Epidermal melanocyte (primary cell): Measurements from ENCODE around the gene CPXM2.

ENCODE experiments used
- DNase-seq: peaks from one replicate; pipeline ENCODE4 v3.0.0; 2011; ENCODE audit warnings: low spot score; ENCODE audit not compliant: insufficient read length

Gene CPXM2

DNA sequence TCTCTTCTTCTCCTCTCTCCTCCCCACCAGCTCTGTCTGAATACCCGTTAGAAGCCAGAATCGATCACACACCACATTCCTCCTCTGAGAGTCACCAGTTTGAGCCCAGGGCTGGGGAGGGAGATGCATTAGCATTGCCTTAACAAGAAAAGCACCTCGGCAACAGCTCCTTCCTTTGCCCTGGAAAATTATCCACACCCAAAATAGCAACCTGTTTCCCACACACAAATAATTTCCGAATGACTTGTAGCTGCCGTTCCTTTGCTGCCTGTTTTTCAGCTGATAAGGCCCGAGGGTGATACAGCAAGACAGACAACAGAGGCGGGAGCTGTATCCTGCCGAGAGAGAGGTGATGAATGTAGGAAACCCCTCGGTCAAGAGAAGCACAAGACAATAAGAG is 91.3 kb downstream of the CPXM2 start:
- no peak for DNase-seq

GRCh38 chr10:123798856-123799255 is 92.8 kb downstream of the CPXM2 start:
- DNase-seq = no peak

DNA sequence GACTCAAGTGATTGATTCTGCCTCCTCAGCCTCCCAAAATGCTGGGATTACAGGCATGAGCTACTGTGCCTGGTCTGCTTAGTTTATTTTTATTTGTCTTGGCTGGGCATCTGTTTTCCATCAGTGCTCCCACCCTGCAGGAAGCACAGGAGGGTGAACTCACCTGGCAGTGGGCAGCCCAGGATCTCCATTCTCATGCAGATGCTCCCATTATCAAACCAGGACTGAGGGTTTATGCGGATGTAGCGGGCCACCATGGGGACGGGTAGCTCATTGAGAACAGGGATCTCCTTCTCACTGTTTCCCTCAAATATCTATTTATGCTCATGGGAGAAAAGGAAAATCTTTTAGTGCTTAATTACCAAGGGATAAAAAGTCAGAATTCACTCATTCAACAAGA is 93.8 kb downstream of the CPXM2 start:
- DNase-seq = no peak

DNA sequence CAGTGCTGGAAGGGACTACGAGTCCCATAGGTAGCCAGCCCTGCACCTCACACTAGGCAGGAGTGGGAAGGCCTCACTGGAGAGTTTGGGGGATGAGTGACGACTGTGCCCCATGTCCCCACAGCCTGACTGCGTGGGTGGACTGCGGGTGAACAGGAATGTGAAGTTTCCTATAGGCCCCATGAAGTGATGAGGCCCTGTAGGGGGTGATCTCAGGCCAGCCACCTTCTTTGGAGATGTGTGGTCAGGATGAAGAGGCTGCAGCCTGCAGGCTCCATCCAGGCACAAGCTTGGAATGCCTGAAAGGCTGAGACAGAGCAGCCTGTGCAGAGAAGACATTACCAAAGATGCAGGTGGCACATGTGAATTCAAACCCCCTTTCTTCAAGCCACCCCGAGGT is 94.9 kb downstream of the CPXM2 start:
- no peak for DNase-seq

GRCh38 chr10:123795846-123796590 is 95.6 kb downstream of the CPXM2 start:
- DNase-seq = no peak

DNA sequence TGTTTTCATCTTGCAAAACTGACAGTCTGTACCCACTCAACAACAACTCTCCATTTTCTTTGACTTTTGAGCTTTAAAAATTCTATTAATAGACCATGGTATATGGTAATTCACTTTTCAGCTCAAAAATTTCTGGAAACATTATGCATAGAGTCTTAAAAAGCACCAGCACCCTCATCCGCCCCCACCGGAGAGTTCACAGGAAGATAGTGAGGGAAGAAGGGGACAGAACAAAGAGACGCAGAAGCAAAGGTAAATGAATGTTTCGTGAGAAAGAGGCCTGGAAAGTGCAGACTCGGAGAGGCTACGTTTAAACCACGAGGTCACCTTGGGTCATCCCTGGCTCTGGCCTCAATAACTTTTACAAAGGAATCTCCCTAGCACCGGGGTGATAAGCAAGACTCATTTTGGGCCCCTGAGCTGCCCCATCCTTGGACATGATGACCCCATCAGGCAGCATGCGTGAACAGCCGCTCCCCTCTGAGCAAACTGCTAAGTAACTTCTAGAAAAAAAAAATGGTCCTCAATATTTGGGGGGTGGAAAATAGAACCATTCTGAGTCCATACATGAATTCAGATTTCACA is 96.3 kb downstream of the CPXM2 start:
- DNase-seq = no peak

DNA sequence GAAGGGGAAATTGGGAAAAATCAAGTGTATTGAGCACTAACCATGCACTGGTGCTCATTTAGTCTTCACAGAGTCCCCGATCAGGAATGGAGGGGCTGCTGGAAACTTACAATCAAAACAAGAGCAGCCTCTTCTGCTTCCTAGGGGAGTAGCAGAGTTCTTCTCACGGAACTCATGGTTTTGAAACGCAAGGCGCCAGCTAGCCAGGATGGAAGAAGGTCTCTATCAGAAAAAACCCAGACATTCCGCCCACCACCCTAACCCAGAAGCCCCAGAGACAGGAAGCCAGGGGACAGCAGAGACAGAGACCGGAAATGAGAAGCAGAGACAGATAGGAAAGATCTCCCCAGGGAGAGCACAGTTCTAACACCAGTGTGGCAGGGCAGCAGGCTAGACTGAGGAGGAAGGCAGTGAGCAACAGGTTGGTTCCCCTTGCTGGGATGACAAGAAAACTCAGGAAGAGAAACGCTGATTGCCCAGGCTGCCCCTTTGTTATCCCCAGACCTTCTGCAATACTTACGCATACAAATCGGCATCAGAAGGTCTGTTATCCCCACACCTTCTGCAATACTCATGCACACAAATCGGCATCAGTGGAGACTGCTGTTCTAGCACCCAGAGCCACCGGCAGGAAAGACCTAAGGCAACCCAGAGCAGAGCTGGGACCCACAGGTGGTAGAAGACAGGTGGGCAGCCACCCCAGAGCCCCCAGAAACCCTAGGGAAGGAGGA is 99.2 kb downstream of the CPXM2 start:
- no peak for DNase-seq

DNA sequence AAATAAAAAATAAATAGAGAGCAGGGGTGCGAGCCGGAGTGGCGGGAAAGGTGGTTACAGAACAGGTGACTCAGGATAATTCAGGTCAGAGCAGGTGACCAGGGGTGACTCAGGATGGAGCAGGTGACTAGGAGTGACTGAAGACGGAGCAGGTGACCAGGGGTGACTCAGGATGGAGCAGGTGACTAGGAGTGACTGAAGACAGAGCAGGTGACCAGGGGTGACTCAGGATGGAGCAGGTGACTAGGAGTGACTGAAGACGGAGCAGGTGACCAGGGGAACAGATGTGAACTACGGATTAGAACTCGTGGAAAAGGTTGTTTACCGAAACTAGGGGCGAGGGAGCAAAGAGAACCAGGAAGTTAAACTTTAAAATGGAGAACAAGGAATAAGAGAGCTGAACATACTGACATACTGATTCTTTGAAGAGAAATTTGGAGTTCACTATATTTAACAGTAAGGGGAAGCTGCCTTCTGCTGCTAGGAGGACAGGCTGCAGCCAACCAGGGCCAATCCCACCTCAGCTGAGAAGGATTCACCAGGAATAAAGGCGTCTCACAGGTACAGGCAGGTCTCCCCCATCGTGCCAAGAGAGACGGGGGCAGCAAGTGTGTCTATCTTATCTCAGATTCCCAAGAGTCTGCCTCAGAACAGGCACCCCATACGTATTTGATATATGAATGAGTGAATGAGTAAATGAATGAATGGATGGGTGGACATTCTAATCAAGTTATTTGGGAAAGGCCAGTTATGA is 101.3 kb downstream of the CPXM2 start:
- DNase-seq = no peak

DNA sequence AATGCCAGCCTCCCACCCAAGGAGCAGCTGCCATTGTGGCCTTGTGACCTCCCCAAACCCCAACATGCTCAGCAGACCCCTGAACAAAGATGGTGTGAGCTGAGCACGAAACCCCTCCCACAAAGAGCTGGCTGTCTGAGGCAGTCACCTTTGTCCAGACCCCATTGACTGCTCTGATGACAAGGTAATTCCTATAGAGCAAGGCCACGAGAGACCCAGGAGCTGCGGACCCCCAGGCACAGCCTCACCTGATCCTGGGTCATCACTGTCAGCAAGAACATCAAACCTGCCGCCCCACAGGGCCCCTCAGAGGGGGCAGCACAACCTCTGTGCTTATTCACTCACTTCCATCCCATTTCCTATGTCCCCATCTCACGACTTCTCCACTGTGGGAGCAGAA is 102.6 kb downstream of the CPXM2 start:
- no peak for DNase-seq

DNA sequence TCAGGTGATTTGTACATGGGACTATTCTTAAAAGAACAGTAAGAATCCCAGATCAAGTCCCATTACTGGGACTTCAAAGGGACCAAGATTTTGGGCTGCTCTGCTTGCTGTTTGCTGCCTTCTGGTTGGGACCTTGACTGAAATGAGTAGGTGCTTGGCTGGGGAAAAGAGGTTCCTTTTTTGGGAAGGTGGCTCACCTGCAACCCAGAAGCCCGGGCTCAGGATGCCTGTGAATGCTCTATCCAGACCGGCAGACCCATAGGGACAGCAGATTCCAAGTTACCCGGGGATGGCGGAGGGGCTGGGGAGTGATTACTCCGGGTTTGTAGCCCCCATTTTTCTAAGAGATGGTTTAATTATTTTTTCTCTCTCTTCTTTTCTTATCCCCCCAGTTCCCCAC is 104.0 kb downstream of the CPXM2 start:
- DNase-seq = no peak

- no peak for DNase-seq
These were observed 104.7 kb downstream of the CPXM2 start for GRCh38 chr10:123786896-123787295.

DNA sequence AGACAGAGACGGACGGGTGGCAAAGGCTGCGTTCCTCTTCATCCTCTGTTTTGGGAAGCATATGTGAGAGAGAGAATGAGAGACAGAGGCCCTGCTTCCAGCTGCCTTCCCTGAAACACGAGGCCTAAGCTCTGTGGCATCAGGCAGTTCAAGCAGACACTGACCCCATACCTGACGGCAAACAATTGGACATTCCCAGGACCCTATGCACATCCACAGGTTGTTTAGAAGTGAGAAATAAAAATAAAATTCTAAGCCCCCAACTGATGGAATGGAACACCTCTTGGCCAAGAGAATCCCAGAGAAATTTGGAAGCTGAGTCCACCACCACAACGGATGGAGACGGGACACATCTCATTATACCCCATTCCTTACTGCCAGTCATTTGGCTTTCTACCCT is 105.3 kb downstream of the CPXM2 start:
- no peak for DNase-seq

GRCh38 chr10:123784646-123785045 is 107.0 kb downstream of the CPXM2 start:
- DNase-seq = no peak

DNA sequence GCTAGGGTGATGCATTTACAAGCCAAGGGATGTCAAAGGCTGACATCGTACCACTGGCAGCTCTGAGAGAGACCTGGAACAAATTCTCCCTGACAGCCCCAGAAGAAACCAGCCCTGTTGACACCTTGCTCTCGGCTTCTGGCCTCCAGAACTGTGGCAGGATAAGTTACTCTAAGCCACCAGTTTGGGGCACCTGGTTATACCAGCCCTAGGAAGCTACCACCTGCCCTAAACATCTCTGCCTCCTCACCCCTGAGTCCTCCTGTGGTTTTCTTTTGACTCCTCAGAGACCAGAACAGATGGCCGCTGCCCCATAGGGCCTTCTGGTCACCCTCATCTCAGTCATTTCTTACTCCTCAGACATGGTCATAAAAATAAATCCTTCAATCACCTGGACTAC is 107.4 kb downstream of the CPXM2 start:
- DNase-seq = no peak

DNA sequence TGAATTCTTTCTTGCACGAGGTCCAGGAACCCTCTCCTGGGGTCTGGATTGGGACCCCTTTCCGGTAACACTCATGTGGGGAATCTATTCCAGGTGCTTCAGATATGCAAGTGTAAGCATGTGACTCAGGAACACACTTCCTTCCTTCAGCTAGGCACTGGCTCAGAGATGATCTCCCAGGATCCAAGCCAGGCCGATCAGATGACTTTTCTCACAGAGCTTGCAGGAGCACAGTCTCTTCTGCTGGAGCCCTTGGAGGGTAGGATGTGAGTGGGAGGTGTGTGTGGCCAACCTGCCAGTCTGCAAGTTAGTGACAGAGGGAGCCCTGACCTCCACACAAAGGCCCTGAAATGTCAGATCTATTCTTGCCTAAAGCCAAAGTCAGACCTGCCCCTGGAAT is 108.3 kb downstream of the CPXM2 start:
- no peak for DNase-seq

GRCh38 chr10:123782549-123782948 is 109.1 kb downstream of the CPXM2 start:
- DNase-seq = no peak

DNA sequence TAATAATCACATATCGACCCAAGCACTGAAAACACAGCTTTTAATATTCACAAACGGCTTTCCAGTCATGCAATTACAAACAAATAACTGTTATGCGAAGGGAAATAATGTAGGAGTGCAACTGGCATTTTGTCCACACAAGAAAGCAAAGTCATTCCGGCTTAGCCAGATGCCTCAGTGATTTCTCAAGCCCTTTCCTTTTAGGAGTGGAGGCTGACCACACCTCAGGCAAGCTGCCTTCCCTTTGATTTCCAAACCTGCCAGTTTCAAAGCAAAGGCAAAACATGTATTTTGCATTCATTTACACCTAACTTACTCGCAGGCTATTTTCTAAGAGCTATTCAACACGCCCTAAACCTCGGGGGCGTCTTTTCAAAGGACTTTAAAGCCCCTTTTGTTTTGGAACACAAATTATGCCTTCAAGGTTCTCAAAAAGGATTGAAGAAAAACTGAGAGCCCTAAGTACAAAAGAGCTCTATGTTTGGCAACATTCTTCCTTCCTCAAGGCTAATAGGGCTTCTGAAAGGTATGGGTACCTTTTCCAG is 109.6 kb downstream of the CPXM2 start:
- DNase-seq = no peak

- DNase-seq = no peak
These were observed 110.2 kb downstream of the CPXM2 start for GRCh38 chr10:123781324-123781900.

- no peak for DNase-seq
These were observed 112.7 kb downstream of the CPXM2 start for GRCh38 chr10:123778719-123779517.

GRCh38 chr10:123777881-123778280 is 113.7 kb downstream of the CPXM2 start:
- DNase-seq = no peak
